Liver (tissue), 9 donors: ENCODE measurements around the gene JAK1. TPM values are rescaled to one million over a fixed set of nuclear protein-coding genes. Genes with fewer than 3 reads are reported as not detected.
"Not testable (repeated sequence)": the region's sequence is repeated elsewhere in the genome, so short reads cannot be mapped to it uniquely, and the experiment has no call there.

Experiments used
- DNase-seq: peaks from one replicate; pipeline ENCODE4 v3.0.0-alpha.2; 2017; ENCODE audit warnings: low spot score
- H3K27ac ChIP-seq, 2 donors: one replicate each; pipeline ENCODE4 v1.7.0; 2013; ENCODE audit warnings: inconsistent platforms in 2 of 2, low read length in 2 of 2, control low read depth in 1 of 2, low read depth in 1 of 2, mild to moderate bottlenecking in 1 of 2
- H3K27me3 ChIP-seq, 4 donors: one replicate each; pipeline versions ENCODE4 v1.6.1 to v1.7.0; 2013; ENCODE audit warnings: low read length in 3 of 4, inconsistent platforms in 1 of 4, mild to moderate bottlenecking in 1 of 4, moderate library complexity in 1 of 4; ENCODE audit not compliant: control insufficient read depth in 4 of 4, insufficient read depth in 4 of 4
- H3K36me3 ChIP-seq, 4 donors: one replicate each; pipeline versions ENCODE4 v1.6.1 to v1.7.0; 2013; ENCODE audit warnings: low read length in 3 of 4, mild to moderate bottlenecking in 3 of 4, low read depth in 1 of 4, moderate library complexity in 1 of 4; ENCODE audit not compliant: control insufficient read depth in 4 of 4, insufficient read depth in 3 of 4
- H3K4me1 ChIP-seq, 4 donors: one replicate each; pipeline versions ENCODE4 v1.6.1 to v1.7.0; 2013; ENCODE audit warnings: low read length in 3 of 4, mild to moderate bottlenecking in 3 of 4, moderate library complexity in 1 of 4; ENCODE audit not compliant: control insufficient read depth in 4 of 4, insufficient read depth in 4 of 4
- H3K4me3 ChIP-seq, 3 donors: one replicate each; pipeline versions ENCODE4 v1.6.1 to v1.7.0; 2013; ENCODE audit warnings: low read length in 3 of 3, control low read depth in 1 of 3, low read depth in 1 of 3, mild to moderate bottlenecking in 1 of 3
- H3K9ac ChIP-seq, 2 donors: one replicate each; pipeline ENCODE4 v1.7.0; 2013; ENCODE audit warnings: low read length in 2 of 2, mild to moderate bottlenecking in 2 of 2, moderate library complexity in 2 of 2, control low read depth in 1 of 2, low read depth in 1 of 2
- H3K9me3 ChIP-seq, 4 donors: one replicate each; pipeline versions ENCODE4 v1.6.1 to v1.7.0; 2013; ENCODE audit warnings: low read length in 3 of 4; ENCODE audit not compliant: control insufficient read depth in 4 of 4
- CTCF ChIP-seq: fragments of 150-350 bp; IDR thresholded peaks from 2 replicates; pipeline ENCODE4 v1.5.1; 2017; ENCODE audit warnings: improper control_type of control experiment, low read depth, low read length; ENCODE audit not compliant: missing input control
- EGR1 ChIP-seq, 2 donors: IDR thresholded peaks; 2 replicates each; pipeline ENCODE4 v1.6.1; 2016 to 2018; ENCODE audit warnings: antibody characterized with exemption in 2 of 2, low read depth in 2 of 2
- FOXA1 ChIP-seq: IDR thresholded peaks from 2 replicates; pipeline ENCODE4 v1.6.1; 2016; ENCODE audit warnings: antibody characterized with exemption
- HNF4A ChIP-seq, 2 donors: conservative IDR thresholded peaks; 2 replicates each; pipeline ENCODE4 v1.6.1; 2016; ENCODE audit warnings: antibody characterized with exemption in 2 of 2, mild to moderate bottlenecking in 2 of 2
- HNF4G ChIP-seq: IDR thresholded peaks from 2 replicates; pipeline ENCODE4 v1.6.1; 2016; ENCODE audit warnings: antibody characterized with exemption
- NR2F2 ChIP-seq: IDR thresholded peaks from 2 replicates; pipeline ENCODE4 v1.6.1; 2016; ENCODE audit warnings: antibody characterized with exemption
- RXRA ChIP-seq, 2 donors: IDR thresholded peaks; 2 replicates each; pipeline ENCODE4 v1.6.1; 2017 to 2018; ENCODE audit warnings: antibody characterized with exemption in 2 of 2, mild to moderate bottlenecking in 1 of 2
- SP1 ChIP-seq: IDR thresholded peaks from 2 replicates; pipeline ENCODE4 v1.6.1; 2018; ENCODE audit warnings: antibody characterized with exemption, mild to moderate bottlenecking
- TAF1 ChIP-seq: conservative IDR thresholded peaks from 2 replicates; pipeline ENCODE4 v1.6.1; 2016; ENCODE audit warnings: antibody characterized with exemption, mild to moderate bottlenecking
- YY1 ChIP-seq: IDR thresholded peaks from 2 replicates; pipeline ENCODE4 v1.6.1; 2016; ENCODE audit warnings: antibody characterized with exemption, mild to moderate bottlenecking
- WGBS: extraction: QIAGEN DNeasy Blood & Tissue Kit; methylation state at CpG from one replicate; pipeline ENCODE4 v1.1.7; 2013; 5-methylcytosine and 5-hydroxymethylcytosine counted together
- polyA plus RNA-seq, 2 donors: library from polyadenylated mRNA; stranded (reverse) in 1 of 2; unstranded in 1 of 2; fragments of 200-250 nt in 1 of 2; fragments of >200 nt in 1 of 2; fragmentation: Nextera tagmentation in 1 of 2; extraction: Ambion mirVana in 1 of 2; gene quantifications; one replicate each; pipeline versions ENCODE4 v1.2.1 to v1.2.3, GENCODE V29; 2013 to 2015
- total RNA-seq, 2 donors: library from RNA; depleted of rRNA; stranded (reverse); fragments of >200 nt; gene quantifications; one replicate each; pipeline ENCODE4 v1.2.3, GENCODE V29; 2014
- TF ChIP-seq, protein P1 (sequence below): IDR thresholded peaks from 2 replicates; pipeline ENCODE4 v1.6.1; 2016; ENCODE audit warnings: antibody characterized with exemption
- donor health status: healthy.
- donor health status: healthy.
- donor health status: healthy.
- donor health status: healthy.
- donor health status: healthy.

JAK1 gene
- total and polyA plus RNA-seq, 4 donors = 24.1 to 68.6 (median 34.5) TPM

GRCh38 chr1:64922336-64922735 is 44.0 kb downstream of the JAK1 start (continued):
- TF ChIP-seq CTCF = no peak
- TF ChIP-seq YY1 = no peak

- Histone ChIP-seq H3K27ac (no peak overlapping the region), H3K9ac (no peak overlapping the region), H3K27me3 (no peaks in the 10 kb centered on the region), H3K9me3 (no peaks in the 10 kb centered on the region), H3K36me3 (no peaks in the 10 kb centered on the region), H3K4me1 (peaks cover 6 to 32% (median 17%) of the 10 kb centered on the region in 4 donors), H3K4me3 (no peak overlapping the region)
- DNase-seq = no peak
- 46% methylated on average over 2 of the region's 2 CpGs for WGBS
- no peak for TF ChIP-seq RXRA (IDR thresholded peaks at IDR 0.05)
- TF ChIP-seq TAF1 = no peak
- TF ChIP-seq FOXA1 = no peak
- TF ChIP-seq SP1 = no peak
- TF ChIP-seq NR2F2 = no peak
- TF ChIP-seq HNF4G = no peak
- no peak for TF ChIP-seq YY1
- TF ChIP-seq, protein P1, sequence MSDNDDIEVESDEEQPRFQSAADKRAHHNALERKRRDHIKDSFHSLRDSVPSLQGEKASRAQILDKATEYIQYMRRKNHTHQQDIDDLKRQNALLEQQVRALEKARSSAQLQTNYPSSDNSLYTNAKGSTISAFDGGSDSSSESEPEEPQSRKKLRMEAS = no peak
- no peak for TF ChIP-seq HNF4A (conservative IDR thresholded peaks at IDR 0.05)
- no peak for TF ChIP-seq EGR1 (IDR thresholded peaks at IDR 0.05; ENCODE audit: low read depth in 2 of 2)
Observed at GRCh38 chr1:64921771-64922170, 44.6 kb downstream of the JAK1 start.

DNA sequence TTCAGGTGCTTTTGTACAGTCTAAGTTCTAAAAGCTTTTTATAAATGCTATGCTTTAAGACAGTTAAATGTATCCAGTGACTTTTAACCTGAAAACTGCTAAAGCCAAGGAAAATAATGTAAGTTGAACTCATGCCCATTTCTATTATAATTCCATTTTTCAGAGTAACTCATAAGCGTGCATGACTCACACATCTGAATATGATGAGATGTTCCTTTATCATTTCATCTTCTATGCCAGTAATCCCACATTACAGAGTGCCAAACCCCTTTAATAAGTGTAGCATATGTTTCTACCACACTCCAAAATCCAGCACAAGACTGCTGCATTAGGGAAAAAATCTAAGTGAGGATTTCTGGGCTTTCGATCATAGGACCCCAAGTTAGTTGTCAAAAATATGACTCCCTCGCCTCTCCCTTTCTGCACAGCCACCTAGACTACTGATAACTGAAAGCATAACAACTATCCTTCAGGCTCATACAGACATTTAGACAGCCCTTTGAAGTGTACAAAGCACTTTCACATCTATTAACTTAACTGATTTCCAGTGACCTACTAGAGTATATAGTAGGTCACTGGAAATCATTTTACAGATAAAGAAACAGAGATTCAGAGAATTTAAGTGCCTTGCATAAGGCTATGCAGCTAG is 45.3 kb downstream of the JAK1 start:
- Histone ChIP-seq H3K4me1 (peaks cover 7 to 38% (median 21%) of the 10 kb centered on the region in 4 donors), H3K4me3 (no peak overlapping the region), H3K36me3 (no peaks in the 10 kb centered on the region), H3K9ac (no peak overlapping the region), H3K9me3 (no peaks in the 10 kb centered on the region), H3K27ac (peak overlapping the region in 1 of 2 donors; percentile 4), H3K27me3 (no peaks in the 10 kb centered on the region)
- WGBS = 82% methylated on average over 3 of the region's 3 CpGs
- TF ChIP-seq HNF4G (no peak), EGR1 (IDR thresholded peaks at IDR 0.05; ENCODE audit: low read depth in 2 of 2) (no peak), CTCF (no peak), SP1 (no peak), NR2F2 (no peak)
- DNase-seq = no peak

- H3K9me3 ChIP-seq, H3K36me3 ChIP-seq, DNase-seq, H3K9ac ChIP-seq, H3K4me3 ChIP-seq, H3K27me3 ChIP-seq, H3K27ac ChIP-seq: not testable (repeated sequence)
- H3K4me1 ChIP-seq = peaks cover 11 to 47% (median 27%) of the 10 kb centered on the region in 4 donors
- 94% methylated on average over 7 of the region's 7 CpGs for WGBS
Observed at GRCh38 chr1:64919120-64919519, 47.2 kb downstream of the JAK1 start.
